Mesothelial cell of epicardium (in vitro differentiated cells): Measurements from ENCODE around the gene ACSL3. TPM values are rescaled to one million over a fixed set of nuclear protein-coding genes. Genes with fewer than 3 reads are reported as not detected.

Experiments
- DNase-seq, 2 experiments: peaks; one replicate each; pipeline ENCODE4 v3.0.0; 2021; ENCODE audit warnings: low spot score in 2 of 2; ENCODE audit not compliant: unreplicated experiment in 2 of 2
- H3K27ac Mint-ChIP-seq: 2 replicates; pipeline ENCODE4 v1.8.0; 2021; ENCODE audit warnings: mixed read lengths
- H3K27me3 Mint-ChIP-seq: 2 replicates; pipeline ENCODE4 v1.8.0; 2021; ENCODE audit warnings: low read depth, mixed read lengths
- H3K36me3 Mint-ChIP-seq: 2 replicates; pipeline ENCODE4 v1.8.0; 2021; ENCODE audit warnings: mixed read lengths
- H3K4me1 Mint-ChIP-seq: 2 replicates; pipeline ENCODE4 v1.8.0; 2021; ENCODE audit warnings: mixed read lengths
- H3K4me3 Mint-ChIP-seq: 2 replicates; pipeline ENCODE4 v1.8.0; 2021; ENCODE audit warnings: mild to moderate bottlenecking, moderate library complexity, mixed read lengths
- H3K9me3 Mint-ChIP-seq: 2 replicates; pipeline ENCODE4 v1.8.0; 2021; ENCODE audit warnings: mixed read lengths
- CTCF ChIP-seq: fragments of 200-600 bp; sonication (generic); IDR thresholded peaks from one replicate; pipeline ENCODE4 v1.5.0; 2021; ENCODE audit warnings: antibody characterized with exemption; ENCODE audit not compliant: unreplicated experiment
- total RNA-seq: library from RNA; stranded (reverse); gene quantifications from 3 replicates; pipeline ENCODE4 v1.2.1, GENCODE V29; 2021

Gene ACSL3
- total RNA-seq, 1 donor from 2014 or later = 81.6 TPM

GRCh38 chr2:222976521-222977061 is 115.8 kb downstream of the ACSL3 start:
- Mint-ChIP-seq H3K4me3 (no peak overlapping the region), H3K4me1 (peaks cover 20% of the 10 kb centered on the region), H3K9me3 (no peaks in the 10 kb centered on the region), H3K27ac (no peak overlapping the region), H3K36me3 (no peaks in the 10 kb centered on the region), H3K27me3 (no peaks in the 10 kb centered on the region)
- TF ChIP-seq CTCF = no peak
- DNase-seq = no peak

GRCh38 chr2:222977121-222977520 is 116.3 kb downstream of the ACSL3 start:
- Mint-ChIP-seq H3K4me3 (no peak overlapping the region), H3K9me3 (no peaks in the 10 kb centered on the region), H3K27me3 (no peaks in the 10 kb centered on the region), H3K36me3 (no peaks in the 10 kb centered on the region), H3K27ac (no peak overlapping the region), H3K4me1 (peaks cover 20% of the 10 kb centered on the region)
- TF ChIP-seq CTCF = no peak
- DNase-seq = no peak

- H3K9me3 Mint-ChIP-seq = no peaks in the 10 kb centered on the region
- no peaks in the 10 kb centered on the region for H3K36me3 Mint-ChIP-seq
- H3K27me3 Mint-ChIP-seq = no peaks in the 10 kb centered on the region
- peak overlapping the region; percentile 39 for H3K27ac Mint-ChIP-seq
- TF ChIP-seq CTCF = no peak
- H3K4me1 Mint-ChIP-seq = peaks cover 22% of the 10 kb centered on the region
- DNase-seq = no peak
- no peak overlapping the region for H3K4me3 Mint-ChIP-seq
Observed at GRCh38 chr2:222978850-222979249, 118.0 kb downstream of the ACSL3 start.

- no peak for DNase-seq
- peaks cover 22% of the 10 kb centered on the region for H3K4me1 Mint-ChIP-seq
- no peak for TF ChIP-seq CTCF
- H3K4me3 Mint-ChIP-seq = no peak overlapping the region
- no peaks in the 10 kb centered on the region for H3K27me3 Mint-ChIP-seq
- H3K36me3 Mint-ChIP-seq = no peaks in the 10 kb centered on the region
- no peaks in the 10 kb centered on the region for H3K9me3 Mint-ChIP-seq
- H3K27ac Mint-ChIP-seq = no peak overlapping the region
Observed at GRCh38 chr2:222979484-222979883, 118.6 kb downstream of the ACSL3 start.

- no peak for TF ChIP-seq CTCF
- Mint-ChIP-seq H3K4me3 (no peak overlapping the region), H3K4me1 (peaks cover 17% of the 10 kb centered on the region), H3K9me3 (peaks cover 11% of the 10 kb centered on the region), H3K27ac (no peak overlapping the region), H3K27me3 (no peaks in the 10 kb centered on the region), H3K36me3 (peaks cover 1% of the 10 kb centered on the region)
- no peak for DNase-seq
Observed at GRCh38 chr2:222982010-222982908, 121.4 kb downstream of the ACSL3 start.
